ENCODE measurements around the gene SIX1.
A peak's percentile ranks its signal among the peaks of the same experiment; 100 is the strongest.

Gene SIX1
- total RNA-seq = 0 to 0.33 (median 0.06) reads per million in 18 experiments

DNA sequence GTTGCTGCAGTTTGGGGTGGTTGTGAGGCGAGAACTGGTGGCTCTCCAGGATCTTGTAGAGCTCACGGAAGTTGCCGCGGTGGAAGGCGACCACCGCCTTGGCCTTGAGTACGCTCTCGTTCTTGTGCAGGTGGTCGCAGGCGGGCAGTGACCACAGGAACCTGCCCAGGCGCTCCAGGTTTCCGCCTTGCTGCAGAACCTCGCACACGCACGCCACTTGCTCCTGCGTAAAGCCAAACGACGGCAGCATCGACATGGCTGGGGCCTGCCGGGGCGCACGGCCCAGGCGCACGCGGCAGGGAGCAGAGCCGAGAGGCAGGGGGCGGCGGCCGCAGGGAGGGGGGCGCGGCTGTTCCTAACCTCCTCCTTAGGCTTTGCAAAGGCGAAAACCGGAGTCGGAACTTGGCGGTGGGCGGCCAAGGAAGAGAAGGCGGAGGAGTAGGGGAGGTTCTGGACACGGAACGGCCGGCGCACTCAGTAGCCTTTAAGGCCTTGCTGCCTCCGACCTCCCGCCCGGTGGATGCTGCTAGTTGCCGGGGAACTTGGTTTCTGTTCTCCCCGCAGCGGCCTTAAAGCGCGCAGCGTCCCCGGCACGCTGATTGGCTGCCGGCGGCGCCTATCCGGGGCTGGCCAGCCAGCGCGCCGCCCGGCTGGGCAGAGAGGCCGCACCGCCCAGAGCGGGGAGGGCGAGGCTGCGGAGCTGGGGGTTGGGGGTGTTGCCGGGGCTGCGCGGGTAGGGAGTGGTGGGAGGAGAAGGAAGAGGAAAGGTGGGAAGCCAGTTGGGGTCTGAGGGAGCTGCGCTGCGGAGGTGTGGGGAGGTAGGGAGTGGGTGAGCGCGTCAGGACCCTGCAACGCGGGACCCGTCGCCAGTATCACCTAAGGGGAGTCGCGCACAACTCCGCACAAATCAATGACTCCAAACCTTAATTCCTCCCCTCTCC, at the start of gene SIX1:
SIX1 (minus strand) TSS at position 544 of the 941 bp plus-strand sequence; CDS start at position 256, 288 bp downstream.
- DNase-seq = peak; percentile 26 to 41

DNA sequence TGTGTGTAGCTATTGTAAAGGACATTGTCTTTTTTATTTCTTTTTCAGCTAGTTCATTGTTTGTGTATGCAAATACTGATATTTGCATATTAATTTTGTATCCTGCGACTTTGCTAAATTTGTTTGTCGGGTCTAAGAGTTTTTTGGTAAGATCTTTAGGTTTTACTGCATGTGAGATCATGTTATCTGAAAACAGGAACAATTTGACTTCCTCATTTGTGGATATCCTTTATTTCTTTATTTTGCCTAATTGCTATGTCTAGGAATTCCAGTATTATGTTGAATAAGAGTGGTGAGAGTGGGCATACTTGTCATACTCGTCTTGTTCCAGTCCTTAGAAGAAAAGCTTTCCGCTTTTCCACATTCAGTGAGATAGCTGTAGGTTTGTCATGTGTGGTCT, 46.0 kb upstream of the SIX1 start:
- DNase-seq = peak in 1 of 2 donors; percentile 10

DNA sequence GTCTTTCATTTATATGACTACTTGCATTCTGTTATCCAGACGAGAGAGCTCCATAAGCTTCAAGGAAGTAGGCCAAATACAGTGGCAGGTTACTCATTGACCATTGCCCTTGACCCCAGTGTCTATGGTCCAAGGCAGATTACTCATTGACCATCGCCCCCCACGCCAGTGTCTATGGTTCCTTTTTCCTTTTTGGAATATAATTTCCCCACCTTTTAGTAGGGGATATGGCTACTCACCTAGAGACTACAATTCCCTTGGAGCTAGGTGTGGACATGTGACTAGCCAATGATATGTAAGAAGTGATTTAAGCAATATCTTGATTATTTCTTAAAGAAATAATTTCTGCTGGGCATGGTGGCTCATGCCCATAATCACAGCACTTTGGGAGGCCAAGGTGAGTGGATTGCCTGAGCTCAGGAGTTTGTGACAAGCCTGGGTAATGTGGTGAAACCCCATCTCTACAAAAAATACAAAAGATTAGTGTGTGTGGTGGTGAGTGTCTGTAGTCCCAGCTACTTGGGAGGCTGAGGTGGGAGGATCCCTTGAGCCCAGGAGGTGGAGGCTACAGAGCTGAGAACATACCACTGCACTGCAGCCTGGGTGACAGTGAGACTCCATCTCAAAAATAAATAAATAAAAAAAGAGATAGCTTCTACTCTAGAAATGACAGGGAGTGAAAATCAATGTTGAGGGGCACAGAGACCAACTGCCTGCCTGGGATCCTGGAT, 42.3 kb upstream of the SIX1 start:
- DNase-seq = no peak

DNA sequence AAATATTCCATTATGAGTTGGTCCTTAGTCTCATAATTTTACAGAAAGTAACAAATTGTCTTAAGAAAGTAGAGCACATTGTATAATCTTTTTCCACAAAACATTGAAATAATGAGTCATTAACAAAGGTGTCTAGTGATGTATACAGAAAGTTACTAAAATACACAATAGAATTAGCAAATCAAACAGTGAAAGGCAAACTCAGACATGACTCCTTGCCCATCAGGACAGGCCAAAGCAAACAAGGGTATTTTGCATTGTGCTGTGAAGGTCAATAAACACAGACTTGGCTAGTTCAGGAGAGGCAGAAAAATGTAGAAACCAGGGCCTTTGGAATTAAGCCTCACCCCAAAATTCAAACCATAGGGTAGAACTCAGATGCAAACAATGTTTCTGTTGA, 37.6 kb upstream of the SIX1 start:
- no peak for DNase-seq

DNA sequence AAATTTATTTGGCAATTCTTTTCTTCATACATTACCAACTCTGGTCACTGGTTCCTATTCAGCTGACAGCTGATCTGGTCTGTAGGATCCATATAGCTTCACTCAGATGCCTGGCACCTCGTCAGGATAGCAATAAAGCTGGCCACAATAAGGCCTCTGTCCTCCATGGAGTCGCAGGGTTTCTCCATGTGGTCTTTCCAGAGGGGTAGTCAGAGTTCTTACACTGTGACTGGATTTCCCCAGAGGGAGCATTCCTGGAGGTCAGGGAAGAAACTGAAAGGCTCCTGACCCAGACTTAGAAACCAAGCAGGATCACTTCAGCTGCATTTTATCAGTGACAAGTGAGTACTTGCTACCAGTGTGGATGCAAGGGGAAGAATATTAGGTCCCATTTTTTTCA, 34.9 kb upstream of the SIX1 start:
- DNase-seq = no peak

DNA sequence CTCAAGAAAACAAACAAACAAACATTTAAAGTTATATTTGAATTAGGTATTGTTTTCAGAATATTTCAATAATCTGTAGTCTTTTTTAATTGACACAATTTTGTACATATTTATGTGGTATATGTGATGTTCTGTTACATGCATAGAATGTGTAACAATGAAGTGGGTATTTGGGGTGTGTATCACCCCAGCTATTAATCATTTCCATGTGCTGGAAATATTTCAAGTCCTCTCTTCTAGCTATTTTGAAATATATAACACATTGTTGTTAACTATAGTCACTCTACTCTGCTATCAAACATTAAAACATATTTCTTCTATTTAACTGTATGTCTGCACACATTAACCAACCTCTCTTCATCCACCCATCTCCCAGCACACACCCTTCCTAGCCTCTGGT, 32.0 kb upstream of the SIX1 start:
- no peak for DNase-seq

DNA sequence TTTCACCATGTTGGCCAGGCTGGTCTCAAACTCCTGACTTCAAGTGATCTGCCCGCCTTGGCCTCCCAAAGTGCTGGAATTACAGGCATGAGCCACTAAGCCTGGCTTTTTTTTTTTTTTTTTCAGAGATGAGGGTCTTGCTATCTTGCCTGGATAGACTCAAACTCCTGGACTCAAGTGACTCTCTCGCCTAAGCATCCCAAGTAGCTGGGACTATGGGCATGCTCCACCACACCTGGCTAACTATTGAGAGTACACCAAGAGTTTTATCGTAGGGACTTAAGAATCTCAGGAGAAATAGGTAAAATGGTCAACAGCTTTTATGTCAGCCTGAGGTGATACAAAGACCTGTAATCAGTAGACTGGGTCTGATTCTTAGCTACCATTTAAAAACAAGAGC, 31.2 kb upstream of the SIX1 start:
- DNase-seq = no peak

DNA sequence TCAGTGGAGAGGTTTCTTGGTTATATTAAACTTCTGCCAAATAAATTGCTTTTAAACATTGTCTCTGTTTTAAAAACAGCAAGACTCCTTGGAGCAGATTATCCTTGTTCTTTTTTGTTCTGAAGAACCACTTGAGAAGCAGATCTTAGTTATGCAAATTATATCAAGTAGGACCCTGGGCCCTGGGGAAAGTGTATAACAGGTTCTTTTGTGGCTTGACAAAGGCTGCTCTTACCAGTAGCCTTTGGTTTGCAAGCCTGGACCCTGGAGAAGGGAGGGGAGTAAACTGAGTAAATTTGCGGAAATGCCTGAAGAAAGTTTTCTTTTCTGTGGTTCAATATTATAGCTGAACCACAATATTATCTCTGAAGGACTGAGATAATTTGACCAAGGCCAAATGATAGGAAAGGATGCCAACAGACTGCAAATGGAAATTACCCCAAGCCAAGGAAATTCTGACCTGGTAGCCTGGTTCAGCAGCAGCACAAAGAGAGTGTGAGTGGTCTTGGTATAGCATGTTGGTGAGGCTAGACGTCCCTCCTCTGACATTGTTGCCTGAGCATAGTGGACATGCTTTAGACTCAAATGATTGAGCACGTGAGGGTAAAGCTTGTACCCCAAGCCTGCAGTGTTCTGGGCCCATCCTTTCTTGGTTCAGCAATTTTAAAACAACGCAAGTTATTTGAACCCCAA, 30.4 kb upstream of the SIX1 start:
- DNase-seq = no peak

DNA sequence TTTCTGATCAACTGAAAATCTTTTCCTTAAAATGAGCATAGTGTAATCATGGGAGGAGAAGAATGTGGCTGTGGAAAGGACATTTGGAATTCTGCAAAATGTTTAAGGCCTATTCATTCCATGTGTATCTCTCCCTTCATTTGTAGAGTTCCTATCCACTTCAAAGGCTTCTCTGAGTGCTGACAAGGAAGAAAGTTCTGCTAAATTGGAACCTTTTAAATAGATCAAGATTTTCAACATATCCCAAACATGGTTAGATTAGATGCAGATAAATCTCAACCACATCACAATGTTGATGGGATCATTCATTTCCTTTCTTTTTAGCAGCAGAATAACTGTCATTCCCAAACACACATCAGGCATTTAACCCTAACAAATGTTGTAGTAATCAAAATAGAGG, 28.4 kb upstream of the SIX1 start:
- DNase-seq = no peak

DNA sequence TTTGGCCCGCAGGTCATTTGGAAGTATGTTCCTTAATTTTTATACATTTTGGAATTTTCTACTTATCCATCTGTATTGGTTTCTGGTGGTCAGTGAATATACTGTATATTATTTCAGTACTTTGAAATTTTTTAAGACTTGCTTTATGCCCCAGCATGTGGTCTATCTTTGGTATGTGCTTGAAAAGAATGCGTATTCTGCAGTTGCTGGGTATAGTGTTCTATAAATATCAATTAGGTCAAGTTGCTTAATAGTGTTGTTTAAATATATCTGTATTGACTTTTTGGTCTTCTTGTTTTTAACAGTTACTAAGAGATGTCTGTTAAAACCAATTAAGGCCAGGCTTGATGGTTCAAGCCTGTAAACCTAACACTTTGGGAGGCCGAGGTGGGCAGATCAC, 21.7 kb upstream of the SIX1 start:
- no peak for DNase-seq

DNA sequence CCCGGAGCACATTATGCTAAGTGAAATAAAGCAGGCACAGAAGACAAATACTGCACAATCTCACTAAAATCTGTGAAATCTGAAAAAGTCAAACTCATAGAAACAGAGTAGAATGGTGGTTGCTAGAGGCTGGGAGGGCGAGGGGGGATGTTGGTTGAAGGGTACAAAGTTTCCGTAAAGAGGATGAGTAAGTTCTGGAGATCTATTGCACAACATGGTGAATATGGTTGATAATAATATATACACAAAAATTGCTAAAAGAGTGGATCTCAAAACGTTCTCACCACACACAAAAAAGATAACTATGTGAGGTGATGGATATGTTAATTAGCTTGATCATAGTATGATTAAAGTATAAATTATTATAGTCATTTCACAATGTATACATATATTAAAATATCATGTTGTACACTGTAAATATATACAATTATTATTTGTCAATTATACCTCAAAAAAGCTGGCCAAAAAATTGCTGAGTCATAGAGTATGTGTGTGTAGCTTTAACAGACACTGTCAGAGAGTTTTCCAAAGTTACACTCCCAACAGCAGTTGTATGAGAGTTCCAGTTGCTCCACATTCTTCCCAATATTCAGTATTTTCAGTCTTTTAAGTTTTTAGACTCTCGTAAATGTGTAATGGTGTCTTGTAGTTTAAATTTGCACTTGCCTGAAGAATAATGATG, 19.3 kb upstream of the SIX1 start:
- DNase-seq = no peak

DNA sequence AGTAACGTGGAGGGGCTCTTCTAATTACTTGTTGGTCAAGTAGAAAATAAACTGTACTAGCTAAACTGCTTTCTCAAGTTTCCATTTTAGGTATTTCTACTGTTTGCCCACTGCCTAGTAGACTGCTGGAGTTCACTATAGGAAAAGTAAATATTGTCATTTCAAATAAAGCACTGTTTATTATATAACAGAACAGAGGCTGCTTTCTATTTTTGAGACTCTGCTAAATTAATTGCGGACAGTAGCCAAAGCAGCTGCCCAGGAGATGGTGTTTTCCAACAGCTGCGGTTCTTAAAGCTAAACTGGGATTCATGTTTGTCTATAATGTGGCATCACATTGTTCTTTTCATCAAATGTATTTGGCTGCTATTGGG, 15.9 kb upstream of the SIX1 start:
- DNase-seq = no peak

DNA sequence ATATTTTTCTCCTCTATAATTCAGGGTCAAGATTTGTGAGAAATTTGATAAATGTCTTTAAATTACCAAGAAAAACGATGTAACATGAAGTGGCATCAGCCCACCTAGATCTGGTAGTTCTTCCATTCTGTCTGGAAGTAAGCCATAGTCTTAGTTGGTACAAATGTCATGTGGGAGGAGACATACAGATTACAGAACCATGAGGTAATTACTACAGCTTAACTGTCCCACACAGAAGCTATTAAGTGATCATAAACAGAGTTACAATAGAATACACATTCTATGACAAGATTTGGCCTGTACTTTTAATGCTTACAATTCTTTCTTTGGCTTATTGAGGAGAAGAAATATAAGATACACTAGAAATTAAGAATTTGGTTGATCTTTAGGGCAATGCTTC, 13.7 kb upstream of the SIX1 start:
- peak in 1 of 2 donors; percentile 27 for DNase-seq

DNA sequence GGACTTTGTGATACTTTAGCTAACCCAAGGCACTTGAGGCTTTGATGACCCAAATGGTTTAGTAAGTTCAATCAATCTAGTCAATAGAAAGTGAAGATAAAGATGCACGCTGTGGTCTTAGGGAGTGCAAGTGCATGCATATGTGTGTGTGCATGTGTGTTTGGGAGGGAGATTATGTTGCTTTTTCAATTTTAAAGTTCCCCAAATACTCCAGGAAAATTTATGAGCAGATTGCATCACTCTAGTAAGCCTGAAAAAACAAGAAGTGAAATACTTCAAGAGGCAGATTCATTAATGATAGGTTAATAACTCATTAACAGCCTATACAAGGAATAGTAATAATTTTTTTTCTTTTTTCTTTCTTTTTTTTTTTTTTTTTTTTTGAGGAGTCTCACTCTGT, 12.4 kb upstream of the SIX1 start:
- peak in 1 of 2 donors; percentile 40 for DNase-seq

DNA sequence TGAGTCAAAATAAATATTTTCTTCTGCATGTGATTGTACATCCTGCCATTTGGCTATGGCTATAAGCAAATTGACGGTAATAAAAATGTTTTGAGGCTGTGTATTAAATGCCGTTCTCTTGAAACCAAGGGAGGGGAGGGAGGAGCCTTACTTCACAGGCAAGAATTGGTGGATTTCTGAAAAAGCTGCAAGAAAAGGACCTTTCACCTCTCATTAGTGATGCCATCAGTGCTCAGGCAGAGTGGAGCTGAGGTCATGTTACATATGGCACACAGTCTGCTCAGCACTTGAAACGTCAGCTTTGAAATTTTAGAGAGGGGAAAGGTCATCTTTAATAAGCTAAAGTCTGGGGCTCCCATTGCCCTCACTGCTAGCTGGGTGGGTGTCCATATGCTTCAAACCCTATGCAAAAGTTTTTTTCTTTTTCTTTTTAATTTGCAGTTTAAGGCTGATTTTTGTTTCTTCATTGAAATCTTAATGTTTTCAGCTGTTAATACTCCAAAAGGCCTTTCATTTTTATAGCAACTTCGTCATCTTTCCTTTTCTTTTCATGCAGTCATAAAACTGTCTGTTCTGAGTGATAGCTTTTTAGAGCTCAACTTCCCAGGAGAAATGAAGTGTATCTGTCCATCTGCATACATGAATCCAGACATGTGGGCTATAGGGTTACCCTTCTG, 9.8 kb upstream of the SIX1 start:
- DNase-seq = no peak

DNA sequence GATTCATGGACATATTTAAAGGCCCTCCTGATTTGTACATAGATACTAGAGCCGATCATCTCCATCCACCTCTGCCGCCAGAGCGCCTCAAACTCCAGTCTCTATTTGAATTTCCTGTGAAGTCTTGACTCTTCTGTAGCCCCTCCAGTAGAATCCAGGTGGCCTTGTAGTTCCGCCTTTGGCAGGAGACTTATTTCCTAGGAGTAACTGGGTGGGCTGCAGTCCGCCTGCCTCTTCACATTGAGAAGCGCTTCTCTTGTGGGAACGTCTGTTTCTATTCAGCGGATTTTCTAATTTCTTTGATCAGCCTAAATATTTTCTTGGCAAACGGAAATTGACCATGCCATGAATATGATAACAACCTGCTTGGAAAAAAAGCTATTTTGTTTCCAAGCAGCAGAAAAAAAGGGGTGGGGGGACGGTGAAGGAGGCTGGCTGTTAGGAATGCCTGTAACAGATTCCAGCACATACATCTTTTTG, 9.0 kb upstream of the SIX1 start:
- no peak for DNase-seq

DNA sequence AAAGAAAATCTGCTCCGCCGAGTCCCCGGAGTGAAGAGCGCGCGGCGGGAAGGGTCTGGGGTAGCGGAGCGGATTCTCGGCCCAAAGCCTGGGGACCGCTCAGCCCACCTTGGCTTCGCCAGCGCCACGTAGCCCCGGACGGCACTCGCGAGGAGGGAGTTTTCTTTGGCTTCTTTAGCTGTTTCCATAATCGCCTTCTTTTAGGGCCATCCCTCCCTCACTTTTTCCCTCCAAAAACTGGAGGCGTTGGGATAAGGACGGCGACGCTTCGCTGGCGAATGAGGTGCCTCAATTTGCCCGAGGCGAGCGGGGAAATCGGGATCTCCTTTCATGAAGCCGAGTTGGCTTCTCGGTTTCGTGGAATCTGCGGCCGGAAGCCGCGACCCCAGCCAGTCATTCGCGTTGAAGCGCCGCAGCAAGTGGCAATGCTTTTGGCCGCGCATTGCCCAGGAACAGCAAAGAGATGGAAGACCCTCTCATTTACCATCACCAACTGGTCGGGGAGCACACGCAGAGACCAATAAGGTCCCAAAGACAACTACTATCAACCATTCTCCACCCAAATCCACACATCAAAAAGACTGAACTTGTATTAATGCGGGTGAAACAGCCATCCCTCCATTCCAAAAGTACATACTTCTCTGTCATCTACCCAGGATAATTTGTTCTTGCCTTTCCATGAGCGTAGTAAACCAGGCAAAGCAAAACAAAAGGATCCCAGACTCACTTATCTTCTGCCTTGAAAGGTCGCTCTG, 8.4 kb upstream of the SIX1 start:
- no peak for DNase-seq

DNA sequence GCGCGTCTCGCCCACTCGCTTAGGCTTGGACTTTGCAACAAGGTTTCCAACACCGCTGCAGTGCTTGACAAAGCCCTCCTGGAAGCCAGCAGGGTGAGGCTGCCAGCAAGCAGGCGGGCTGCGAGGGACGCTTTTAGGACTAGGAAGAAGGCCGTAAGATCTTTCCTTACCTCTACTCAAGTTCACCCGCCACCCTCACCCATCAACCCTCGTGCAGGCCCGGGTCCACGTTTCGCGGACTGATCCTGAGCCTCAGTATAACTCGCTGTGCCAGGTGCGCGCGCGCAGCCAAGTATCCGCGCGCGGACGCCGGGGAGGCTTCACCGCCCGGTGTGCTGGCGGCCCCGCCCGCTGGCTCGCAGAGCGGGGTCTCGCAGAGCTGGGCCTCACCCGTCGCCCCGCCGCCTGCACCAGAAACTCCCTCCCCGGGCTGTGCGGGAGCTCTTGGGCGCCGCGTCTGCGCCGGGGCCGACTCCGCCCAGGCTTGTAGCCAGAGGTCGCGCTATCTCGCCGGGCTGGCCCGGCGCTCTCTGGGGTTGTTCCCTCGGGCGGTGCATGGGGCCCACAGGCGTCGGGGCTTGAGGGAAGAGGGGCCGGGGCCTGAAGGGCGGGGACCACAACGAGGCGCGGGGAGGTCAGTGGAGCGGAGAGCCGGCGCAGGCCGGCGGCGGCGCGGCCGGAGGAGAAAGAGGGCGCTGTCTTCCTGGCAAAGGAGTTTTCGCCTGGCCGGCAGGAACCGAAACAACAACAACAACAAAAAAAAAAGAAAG, 7.6 kb upstream of the SIX1 start:
- peak; percentile 47 to 62 for DNase-seq

DNA sequence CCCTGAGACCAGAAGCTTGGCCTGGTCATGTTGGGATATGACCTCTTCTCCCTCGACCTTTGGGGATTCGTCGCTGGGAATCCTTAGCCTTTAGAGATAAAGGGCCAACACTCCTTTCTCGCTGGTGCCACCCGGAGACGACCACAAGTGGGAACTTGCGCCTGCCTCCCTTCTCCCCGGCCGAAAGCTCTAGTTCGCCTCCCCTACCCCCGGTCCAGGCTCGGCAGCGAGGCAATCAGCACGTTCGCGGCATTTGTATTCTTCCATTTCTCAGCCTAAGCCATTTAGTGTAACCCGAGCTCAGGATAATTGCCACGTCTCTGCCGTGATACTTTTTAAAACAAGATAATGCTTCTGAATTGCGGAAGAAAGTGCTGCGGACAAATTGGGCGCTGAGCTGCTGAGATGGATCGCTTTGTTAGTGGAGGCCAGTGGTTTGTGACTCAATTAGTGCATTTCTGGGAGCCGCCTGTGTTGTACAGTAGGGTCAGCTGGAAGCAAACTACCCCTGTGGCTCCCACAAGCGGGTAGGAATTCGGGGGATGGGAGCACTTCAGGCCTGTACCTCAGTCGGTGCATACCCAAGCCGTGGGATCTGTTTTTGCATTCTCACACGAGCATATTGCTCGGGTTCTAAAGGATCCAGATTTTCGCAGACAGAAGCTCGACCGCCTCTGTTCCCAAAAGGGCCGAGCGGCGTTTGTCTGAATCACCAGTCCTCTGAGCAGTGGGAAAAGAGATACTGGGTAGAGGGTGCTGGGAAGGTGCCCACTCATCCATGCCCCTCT, 6.8 kb upstream of the SIX1 start:
- DNase-seq = no peak
